HG03442 (cell line): ENCODE data around the gene SHISAL1.

ENCODE experiments used
- ATAC-seq: cut with Tn5 transposase; IDR thresholded peaks from one replicate; pipeline ENCODE4 v1.9.1; 2021; ENCODE audit warnings: mild to moderate bottlenecking, moderate library complexity; ENCODE audit not compliant: unreplicated experiment

The SHISAL1 gene

DNA sequence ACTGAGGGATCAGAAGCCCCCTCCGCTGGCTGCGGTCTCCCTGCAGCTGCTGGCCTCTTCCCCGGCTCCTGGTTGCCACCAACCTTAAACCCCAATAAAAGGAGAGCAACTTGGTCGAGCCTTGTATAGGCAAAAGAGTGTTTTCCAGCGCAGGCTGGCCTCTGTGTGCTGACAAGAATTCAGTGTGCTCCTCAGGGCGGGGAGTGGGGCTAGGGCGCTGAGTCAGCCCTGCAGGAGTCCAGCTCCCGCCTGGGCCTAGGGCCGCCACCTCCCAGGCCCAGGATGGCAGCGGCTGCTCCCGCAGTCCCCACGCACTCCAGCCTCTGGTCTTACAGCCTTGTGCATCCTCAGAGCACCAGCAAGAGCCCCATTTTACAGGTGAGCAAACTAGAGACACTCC is at the start of gene SHISAL1:
Gene SHISAL1, minus strand, starts transcription at position 186 of the 400 bp plus-strand sequence. CDS start 12,006 bp downstream, outside the sequence.
- ATAC-seq = no peak

- ATAC-seq = no peak
Measured at GRCh38 chr22:44361391-44362126, 48.8 kb upstream of the SHISAL1 start.

DNA sequence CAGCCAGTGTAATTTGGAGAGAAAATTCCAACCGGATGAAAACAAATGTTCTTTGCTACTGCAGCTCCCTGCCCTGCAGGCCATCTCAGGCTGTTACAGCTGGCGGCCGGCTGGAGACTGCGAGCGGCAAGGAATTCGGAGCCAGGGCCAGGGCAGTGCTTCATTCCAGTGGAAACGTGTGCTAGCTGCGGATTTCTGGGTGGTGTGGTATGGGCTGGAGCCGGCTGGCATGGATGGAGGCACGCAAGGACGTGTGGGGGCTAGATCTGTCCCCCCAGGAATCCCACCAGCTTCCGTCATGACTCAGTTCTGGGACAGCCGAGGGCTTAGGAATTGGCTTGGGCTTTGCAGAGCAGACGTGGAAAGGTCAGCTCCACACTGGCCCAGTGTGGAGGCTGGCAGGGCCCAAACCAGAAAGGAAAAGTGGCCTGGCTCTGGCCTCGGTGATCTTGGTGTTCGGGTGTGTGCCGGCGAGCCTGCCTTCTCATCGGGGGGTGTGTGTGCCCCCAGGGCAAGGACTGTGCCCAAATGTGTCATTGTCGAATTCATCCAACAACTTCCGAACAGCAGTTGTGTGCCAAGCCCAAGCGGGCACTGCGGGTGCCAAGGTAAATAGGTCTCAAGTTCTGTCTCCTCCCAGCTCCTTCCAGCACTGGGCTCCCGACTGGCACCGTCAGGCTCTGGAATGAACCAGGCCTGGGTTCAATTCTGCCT is 48.1 kb upstream of the SHISAL1 start:
- no peak for ATAC-seq

DNA sequence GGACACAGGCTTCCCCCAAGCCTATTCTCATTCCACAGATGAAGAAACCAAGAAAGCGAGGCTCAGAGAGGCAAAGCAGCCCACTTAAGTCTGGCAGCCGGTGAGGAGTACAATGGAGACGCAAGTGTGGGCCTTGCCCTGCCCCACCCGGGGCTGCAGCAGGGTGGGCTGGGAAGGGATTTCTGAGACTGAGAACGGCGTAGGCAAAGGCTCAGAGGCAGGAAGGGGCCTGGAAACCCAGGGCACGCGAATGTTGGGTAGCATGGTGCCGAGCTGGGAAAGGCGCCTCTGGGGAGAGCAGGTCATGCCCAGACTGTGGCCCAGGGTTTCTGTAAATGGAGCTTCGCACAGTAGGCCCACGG is 47.5 kb upstream of the SHISAL1 start:
- ATAC-seq = no peak

GRCh38 chr22:44359496-44360110 is 46.9 kb upstream of the SHISAL1 start:
- no peak for ATAC-seq

- no peak for ATAC-seq
Measured at GRCh38 chr22:44358709-44359440, 46.1 kb upstream of the SHISAL1 start.

- no peak for ATAC-seq
Measured at GRCh38 chr22:44357966-44358465, 45.3 kb upstream of the SHISAL1 start.

DNA sequence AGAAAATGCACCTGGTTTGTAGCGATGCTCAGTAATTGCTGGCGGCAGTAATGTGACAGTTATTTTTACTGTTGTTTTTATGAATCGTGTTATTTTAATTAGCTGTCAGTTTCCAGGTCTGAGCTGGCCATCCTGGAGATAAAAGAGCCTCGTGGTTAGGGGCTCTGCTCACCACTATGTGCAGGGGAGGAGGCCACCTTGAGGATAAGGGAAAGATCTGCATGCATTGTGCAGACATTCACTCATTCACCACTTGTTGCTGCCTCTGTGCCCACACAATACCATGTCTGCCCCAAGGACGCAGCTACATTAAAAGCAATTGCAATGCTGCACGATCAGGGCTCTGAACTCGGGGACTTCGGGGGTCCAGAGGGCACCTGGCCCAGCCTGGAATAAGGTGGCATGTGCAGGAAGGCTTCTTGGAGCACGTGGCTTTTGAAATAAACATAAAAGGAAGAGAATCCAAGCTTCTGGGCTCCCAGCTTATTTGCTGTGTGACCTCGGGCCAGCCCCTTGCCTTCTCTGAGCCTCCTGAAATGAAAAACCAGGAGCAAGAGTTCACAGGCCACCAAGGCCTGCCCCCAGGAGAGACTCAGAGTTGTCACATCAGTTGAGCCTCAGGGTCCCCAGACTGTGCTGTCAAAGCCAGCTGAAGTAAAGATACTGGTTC is 44.7 kb upstream of the SHISAL1 start:
- no peak for ATAC-seq

DNA sequence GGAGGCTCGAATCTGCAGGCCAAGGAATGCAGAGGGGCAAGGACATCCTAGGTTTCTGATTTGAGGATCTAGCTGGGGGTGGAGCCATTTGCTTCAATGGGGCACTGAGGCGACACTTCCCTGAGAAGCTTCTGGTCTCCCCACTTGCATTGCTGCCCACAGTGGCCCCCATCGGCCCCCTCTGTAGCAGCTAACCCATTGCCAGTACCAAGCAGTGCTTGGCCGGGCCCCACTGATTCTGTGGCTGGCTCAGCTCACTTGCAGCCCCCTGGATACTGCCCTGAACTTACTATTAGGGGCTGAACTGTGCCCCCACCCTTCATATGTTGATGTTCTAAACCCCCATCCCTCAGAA is 42.9 kb upstream of the SHISAL1 start:
- no peak for ATAC-seq

DNA sequence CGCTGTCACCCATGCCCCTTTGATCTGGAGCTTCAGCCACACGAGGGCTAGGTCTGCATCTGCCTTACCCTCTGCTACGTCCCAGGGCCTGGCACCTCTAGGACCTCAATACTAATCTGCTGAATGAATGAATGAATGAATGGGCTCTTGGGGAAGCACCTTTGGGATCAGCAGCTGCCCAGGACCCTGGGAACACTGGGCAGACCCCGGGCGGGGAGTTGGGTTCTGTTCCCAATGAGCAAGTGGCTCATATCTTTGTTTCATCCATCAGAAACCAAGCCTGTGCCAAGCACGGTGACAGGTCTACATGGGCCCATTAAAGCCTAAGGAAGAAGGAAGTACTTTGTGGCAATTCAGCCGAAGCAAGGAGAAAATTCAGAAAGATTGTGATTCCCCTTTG is 41.5 kb upstream of the SHISAL1 start:
- no peak for ATAC-seq

GRCh38 chr22:44353041-44353440 is 40.3 kb upstream of the SHISAL1 start:
- no peak for ATAC-seq

DNA sequence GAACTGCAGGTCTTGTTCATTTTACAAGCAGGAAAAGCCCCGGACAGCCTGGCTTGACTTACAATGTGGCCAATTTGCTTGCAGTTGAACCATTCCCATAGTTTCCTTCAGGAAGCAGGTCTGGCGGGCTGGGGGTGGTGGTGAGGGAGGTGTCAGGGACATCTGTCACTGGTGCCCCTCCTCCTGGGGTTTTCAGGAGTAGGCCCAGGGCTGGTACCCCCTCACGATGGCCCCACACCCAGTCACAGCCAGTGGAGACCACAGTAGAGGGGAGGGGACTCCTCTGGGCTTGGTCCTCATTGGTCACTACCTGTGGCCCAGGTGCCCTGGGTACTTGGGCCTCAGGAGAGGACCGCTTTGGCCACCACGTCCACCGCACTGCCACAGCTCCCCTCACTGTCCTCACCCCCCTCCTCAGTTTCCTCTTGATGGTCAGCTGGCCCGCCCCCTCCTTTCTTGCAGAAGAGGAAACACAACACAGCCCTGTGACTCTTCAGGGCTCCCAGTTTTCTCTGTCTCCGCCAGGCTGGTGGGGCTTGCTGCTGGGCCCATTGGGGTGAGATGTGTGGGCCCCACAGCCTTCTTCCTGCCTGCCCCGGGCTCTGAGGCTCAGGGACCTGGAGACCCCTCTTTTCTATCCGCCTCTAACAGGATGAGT is 39.8 kb upstream of the SHISAL1 start:
- ATAC-seq = no peak

DNA sequence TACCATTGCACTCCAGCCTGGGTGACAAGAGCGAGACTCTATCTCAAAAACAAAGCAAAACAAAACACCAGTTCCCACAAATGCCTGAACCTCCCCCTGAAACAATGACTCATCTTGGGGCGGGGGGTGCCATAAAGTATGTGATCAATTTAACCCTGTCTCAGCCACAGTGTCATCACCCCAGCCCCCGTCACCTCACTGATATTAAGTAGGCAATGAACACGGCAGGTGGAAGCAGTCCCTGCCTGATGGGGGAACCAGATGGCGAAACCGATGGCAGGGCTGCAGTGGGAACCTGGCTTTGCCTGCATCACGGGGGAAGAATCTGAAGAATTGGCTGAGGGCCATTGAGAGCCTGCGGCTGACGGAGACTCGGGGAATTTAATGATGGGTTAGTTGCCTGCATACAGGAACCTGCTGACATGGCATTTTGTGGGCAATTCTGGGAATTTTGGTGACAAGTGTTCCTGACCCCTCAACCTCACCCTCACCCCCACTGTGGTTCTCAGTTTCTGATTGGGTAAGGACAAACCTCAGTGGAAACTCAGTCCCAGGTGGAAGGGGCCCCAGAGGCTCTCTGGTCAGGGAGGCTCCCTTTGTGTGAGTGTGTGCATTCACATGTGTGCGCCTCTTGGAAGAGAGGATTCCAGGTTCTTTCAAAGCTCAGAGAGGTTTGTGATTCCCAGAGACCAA is 39.1 kb upstream of the SHISAL1 start:
- no peak for ATAC-seq

DNA sequence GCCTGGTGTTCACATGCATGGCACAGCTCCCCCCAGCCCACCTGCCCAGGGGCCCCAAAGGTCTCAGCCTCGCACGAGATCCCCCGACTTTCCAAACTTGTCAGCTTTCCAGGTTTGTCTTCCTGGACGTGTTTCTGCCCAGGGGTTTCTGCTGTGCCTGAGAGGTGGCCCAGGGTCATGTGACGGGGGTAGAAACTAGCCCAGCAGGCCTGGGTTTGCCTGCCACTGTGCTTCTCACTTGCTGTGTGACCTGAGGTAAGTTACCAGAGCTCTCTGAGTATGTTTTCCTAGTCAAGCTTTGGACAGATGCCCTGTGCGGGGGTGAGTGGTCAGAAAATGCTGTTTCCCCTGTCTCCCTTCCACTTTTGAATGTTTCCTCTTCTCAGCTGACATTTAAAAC is 38.3 kb upstream of the SHISAL1 start:
- ATAC-seq = no peak

DNA sequence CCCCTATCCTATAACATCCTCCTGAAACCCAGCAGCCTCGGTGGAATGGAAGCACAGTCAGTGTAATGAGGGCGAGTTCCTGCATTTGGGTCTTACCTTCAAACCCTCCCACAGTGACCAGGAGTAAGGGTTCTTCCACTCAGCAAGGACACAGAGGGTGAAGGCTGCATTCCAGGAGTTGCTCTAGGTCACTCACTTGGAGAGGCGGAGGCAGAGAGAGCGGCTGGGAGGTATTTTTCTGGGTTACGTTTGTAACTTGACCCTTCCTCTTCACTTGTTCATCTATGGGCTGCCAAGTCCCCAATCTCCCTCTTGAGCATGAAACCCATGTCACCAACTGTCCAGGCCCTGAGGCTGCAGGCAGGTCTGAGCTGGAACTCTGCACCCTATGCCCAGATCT is 36.8 kb upstream of the SHISAL1 start:
- no peak for ATAC-seq

- no peak for ATAC-seq
Measured at GRCh38 chr22:44348971-44349560, 36.3 kb upstream of the SHISAL1 start.

DNA sequence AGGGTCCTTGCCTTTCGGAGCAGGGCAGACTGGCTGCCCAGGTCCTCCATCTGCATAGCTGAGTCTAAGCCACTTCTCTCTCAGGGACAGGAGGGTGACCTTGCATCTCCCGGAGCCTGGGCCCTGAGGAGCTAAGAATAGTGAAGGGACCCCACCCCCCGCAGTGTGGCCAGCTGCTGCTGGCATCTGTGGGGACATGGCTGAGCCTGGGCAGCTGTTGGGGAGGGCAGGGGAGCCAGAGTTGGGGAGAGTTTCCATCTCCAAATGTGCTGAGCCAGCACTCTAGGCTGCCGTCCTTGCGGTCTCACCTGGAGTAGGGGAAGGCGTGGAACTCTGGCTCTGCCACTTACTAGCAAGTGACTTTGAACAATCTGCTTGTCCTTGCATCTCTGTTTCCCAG is 34.8 kb upstream of the SHISAL1 start:
- ATAC-seq = no peak

- ATAC-seq = no peak
Measured at GRCh38 chr22:44347080-44347479, 34.3 kb upstream of the SHISAL1 start.

DNA sequence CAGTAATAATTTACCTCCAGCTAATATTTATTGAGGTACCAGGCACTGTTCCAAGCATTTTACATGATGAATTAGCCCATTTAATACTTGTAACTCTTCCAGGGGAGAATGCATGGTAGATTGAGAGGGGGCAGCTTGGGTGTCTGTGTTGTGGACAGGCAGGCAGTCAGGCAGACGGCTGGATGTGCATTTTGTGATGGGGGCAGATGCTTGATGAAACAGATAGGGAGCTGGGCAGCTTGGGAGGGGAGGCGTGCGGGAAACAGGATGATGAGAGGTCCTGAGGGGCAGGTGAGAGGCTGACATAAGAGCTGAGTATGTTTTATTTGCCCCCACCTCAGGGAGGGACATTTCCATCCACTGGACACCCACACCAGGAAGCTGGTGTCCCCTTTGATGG is 33.1 kb upstream of the SHISAL1 start:
- no peak for ATAC-seq
